ENCODE data around the gene MEFV.
A peak's percentile ranks its signal among the peaks of the same experiment; 100 is the strongest.
"Not testable (repeated sequence)": the region's sequence is repeated elsewhere in the genome, so short reads cannot be mapped to it uniquely, and the experiment has no call there.

Gene MEFV

GRCh38 chr16:3256146-3256865 lies at the start of gene MEFV:
Gene MEFV (minus strand): TSS chr16:3256633. CDS start chr16:3256587, 46 bp downstream.
- no peak for DNase-seq

- DNase-seq = no peak
These were observed 49.6 kb upstream of the MEFV start for GRCh38 chr16:3306078-3306477.

GRCh38 chr16:3305109-3306068 lies 49.0 kb upstream of the MEFV start, which contains the start of the genes TIGD7 and ZNF75A:
Gene TIGD7 (minus strand): TSS chr16:3305430. CDS start chr16:3300614, 4,816 bp downstream.
Gene ZNF75A (plus strand): TSS chr16:3305497. CDS start chr16:3308429, 2,932 bp downstream.
- peak; percentile 90 for DNase-seq

DNA sequence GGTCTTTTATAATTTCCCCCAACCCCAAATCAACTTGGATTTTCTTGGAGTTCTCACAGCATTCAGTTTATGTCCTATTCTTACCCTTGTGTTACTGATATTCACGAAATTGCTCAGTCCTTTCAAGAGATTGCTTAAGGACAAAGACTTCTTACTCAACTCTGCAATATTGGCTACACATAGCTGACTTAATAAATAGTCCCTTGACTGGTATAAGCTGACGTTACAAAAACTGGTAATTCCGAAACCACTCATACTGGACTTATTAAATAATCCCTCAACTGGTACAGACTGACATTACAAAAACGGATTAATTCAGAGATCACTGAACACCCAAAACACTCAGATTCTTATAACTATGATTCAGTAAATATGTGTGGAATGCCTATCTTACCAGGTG lies 47.9 kb upstream of the MEFV start:
- no peak for DNase-seq

DNA sequence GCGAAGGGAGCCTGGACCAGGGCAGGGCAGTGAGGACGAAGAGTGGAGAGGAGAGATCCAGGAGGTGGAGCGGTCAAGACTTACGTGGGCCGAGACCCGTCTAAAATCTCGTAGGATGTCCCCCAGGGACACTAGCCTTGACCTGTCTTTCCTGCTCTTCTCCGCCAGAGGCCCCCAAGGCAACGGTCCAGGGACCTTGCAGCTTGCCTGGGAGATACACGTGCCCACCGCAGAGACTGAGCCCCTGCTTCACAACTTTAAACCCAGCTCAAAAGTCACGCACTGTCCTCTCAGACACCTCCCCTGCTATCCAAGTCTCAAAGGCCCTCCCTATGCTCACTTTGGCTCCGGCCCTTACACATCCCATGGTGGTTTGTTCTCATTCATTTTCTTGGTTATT lies 39.4 kb upstream of the MEFV start:
- no peak for DNase-seq

DNA sequence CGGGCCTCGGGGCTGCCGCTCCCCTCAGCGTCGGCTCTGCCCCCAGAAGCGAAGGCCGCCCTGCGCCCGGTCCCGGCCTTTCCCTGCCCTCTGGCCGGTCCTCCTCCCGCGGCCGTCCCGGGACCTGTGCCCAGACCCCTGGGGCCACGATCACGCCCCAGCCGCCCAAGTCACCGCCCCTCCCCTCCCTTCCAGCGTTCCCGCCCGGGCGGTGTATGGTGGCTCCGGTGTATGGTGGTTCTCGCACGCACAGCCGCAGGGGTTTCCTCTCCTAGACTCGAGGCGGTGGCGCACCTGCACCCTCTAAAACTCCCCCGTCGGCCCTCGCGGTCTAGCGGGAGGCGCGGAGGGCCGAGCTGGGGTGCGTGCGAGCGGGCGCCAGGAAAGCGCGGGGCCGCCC lies 38.8 kb upstream of the MEFV start:
- DNase-seq = no peak

- DNase-seq = no peak
These were observed 36.2 kb upstream of the MEFV start for GRCh38 chr16:3292604-3293003.

- DNase-seq = no peak
These were observed 33.7 kb upstream of the MEFV start for GRCh38 chr16:3289998-3290673.

- no peak for DNase-seq
These were observed 28.7 kb upstream of the MEFV start for GRCh38 chr16:3285131-3285530.

GRCh38 chr16:3283543-3284447 lies 27.4 kb upstream of the MEFV start:
- peak; percentile 8 for DNase-seq

- DNase-seq = peak; percentile 97
These were observed 26.5 kb upstream of the MEFV start, which contains the start of gene ZNF263 for GRCh38 chr16:3282730-3283542. Gene ZNF263 (plus strand): TSS chr16:3283491. CDS start chr16:3283819, 328 bp downstream.

GRCh38 chr16:3282103-3282729 lies 25.8 kb upstream of the MEFV start:
- no peak for DNase-seq

GRCh38 chr16:3281222-3281820 lies 24.9 kb upstream of the MEFV start:
- DNase-seq = no peak

GRCh38 chr16:3276679-3277078 lies 20.2 kb upstream of the MEFV start:
- DNase-seq = no peak

GRCh38 chr16:3274947-3275346 lies 18.5 kb upstream of the MEFV start:
- DNase-seq = no peak

DNA sequence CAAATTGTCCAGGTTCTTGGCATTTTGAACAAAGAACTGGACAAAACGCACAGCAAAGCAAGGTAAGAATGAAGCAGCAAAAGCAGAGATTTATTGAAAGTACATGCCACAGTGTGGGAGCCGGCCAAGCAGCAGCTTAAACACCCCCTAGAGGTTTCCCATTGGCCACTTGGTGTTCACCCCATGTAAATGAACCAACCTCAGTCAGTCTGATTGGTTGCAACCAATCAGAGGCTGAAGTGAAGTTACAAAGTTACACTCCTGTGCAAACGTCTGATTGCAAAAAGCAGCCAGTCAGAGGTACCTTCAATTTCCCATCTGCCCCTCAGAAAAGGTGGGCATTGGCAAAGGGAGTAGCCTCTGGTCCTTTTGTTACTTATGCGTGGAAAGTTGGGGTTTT lies 18.1 kb upstream of the MEFV start:
- no peak for DNase-seq

DNA sequence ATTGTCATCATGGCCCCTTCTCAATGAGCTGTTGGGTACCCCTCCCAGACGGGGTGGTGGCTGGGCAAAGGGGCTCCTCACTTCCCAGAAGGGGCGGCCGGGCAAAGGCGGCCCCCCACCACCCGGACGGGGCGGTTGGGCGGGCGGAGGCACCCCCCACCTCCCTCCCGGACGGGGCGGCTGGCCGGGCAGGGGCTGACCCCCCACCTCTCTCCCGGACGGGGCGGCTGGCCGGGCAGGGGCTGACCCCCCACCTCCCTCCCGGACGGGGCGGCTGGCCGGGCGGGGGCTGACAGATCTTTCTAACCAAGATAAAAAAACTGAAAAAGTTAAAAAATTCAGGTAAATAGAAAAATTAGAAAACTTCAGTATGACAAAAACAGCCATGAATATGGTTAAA lies 14.8 kb upstream of the MEFV start:
- DNase-seq = not testable (repeated sequence)

DNA sequence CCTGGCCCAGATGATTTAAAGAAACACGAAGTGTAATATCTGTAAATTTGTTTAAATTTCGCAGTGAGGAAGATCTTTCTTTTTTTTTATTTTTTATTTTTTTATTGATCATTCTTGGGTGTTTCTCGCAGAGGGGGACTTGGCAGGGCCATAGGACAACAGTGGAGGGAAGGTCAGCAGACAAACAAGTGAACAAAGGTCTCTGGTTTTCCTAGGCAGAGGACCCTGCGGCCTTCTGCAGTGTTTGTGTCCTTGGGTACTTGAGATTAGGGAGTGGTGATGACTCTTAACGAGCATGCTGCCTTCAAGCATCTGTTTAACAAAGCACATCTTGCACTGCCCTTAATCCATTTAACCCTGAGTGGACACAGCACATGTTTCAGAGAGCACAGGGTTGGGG lies 14.3 kb upstream of the MEFV start:
- not testable (repeated sequence) for DNase-seq

GRCh38 chr16:3268294-3268693 lies 11.9 kb upstream of the MEFV start:
- DNase-seq = no peak
